ENCODE data around the gene MFAP3.

Gene MFAP3

DNA sequence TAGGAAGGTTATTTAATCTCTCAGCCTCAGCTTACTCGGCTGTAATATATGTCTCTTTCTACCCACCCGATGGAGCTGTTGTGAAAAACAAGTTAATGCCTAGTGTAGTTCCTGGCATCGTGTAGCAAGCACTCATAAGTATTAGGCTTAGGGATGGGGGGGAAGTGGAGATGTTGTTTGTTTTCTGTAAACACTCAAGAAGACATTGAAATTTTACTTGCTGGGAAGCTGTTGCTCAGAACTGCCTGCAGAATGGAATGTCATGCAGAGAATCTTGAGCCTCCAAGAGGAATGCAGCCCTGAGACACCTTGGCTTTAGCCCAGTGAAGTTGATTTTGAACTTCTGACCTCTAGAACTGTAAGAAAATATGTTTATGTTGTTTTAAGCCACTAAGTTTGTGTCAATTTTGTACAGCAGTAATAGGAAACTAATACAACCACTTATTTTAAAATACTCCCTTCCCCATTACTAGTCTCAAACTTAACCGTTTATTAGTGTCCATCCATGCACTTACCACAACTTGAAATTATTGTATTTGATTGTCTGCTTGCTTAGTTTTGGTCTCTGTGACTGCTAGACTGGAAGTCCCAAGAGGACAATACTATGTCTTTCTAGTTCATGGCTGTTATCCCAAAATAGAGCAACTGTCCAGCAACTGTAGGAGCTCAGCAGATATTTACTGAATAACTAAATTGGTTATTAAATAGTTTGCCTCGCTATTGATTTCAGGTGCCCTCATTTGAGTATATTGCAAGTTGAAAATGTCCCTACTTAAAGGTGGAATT lies 53.8 kb downstream of the MFAP3 start:
- no peaks in the 10 kb centered on the region for H3K4me1 Mint-ChIP-seq
- no peaks in the 10 kb centered on the region for H3K36me3 Mint-ChIP-seq (ENCODE audit: low read depth)
- no peak for ATAC-seq
- peaks cover 8% of the 10 kb centered on the region for H3K27me3 Mint-ChIP-seq
- no peak overlapping the region for H3K4me3 Mint-ChIP-seq
- DNase-seq = no peak
- no peak overlapping the region for H3K27ac Mint-ChIP-seq
- H3K9me3 Mint-ChIP-seq = no peaks in the 10 kb centered on the region

DNA sequence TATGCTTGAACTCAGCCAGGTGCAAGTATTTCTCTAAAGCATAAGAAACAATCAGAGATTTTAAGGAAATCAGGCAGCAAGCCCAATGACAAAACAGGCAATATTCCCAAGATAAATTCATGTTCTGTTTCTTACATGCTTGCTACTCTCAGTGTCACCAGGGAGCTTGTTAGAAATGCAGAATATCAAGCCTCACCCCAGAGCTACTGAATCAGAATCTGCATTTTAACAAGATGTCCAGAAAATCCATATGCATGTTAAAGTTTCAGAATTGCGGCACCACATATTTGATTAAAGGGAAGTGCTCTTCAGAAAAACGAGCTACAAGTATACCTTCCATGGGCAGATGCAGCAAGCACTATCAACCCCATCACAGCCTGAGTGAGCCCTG lies 54.4 kb downstream of the MFAP3 start:
- peaks cover 4% of the 10 kb centered on the region for H3K27me3 Mint-ChIP-seq
- no peaks in the 10 kb centered on the region for H3K4me1 Mint-ChIP-seq
- no peaks in the 10 kb centered on the region for H3K36me3 Mint-ChIP-seq (ENCODE audit: low read depth)
- DNase-seq (no peak), ATAC-seq (no peak)
- no peaks in the 10 kb centered on the region for H3K9me3 Mint-ChIP-seq
- H3K27ac Mint-ChIP-seq = no peak overlapping the region
- no peak overlapping the region for H3K4me3 Mint-ChIP-seq

DNA sequence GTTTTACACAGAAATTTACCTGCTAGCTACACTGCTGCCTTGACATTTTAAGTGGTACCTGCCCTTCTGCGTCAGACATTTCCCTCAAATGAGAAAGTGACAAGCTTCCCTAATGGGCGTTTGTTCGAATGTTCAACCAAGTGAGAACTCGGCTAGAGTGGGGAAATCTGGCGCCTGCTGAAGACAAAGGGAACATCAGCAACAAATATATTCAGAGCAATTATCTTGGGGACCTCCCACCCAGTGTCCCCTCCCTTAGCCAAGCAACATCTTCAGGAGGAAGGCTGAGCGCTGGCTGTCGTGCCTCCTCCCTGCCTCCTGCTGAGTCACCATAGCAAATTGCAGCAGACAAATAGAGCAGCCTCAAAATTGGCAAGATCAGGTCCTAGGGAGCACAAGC lies 57.1 kb downstream of the MFAP3 start:
- Mint-ChIP-seq H3K27ac (no peak overlapping the region), H3K27me3 (peaks cover 2% of the 10 kb centered on the region), H3K4me1 (no peaks in the 10 kb centered on the region), H3K36me3 (ENCODE audit: low read depth) (no peaks in the 10 kb centered on the region), H3K9me3 (no peaks in the 10 kb centered on the region), H3K4me3 (no peak overlapping the region)
- ATAC-seq (no peak), DNase-seq (no peak)

DNA sequence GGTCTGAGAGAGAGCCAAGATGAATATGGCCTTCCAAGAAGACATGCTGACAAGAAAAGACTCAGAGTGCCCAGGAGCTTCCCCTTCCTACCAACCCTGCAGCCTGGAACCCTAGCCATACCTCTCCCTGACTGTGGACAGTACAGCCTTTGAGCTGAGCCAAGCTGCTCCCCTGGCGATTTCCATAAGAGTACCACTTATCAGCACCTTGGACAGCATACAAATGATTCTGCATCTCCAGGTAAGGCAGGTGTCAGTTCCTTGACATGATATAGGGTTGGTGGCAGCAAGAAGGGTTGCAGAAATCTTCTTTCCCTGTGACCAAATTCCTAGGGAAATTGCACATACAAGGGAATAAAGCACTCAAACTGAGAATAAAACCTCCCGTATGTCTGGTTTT lies 58.3 kb downstream of the MFAP3 start:
- ATAC-seq = no peak
- Mint-ChIP-seq H3K36me3 (ENCODE audit: low read depth) (peaks cover 2% of the 10 kb centered on the region), H3K27ac (no peak overlapping the region), H3K27me3 (peaks cover 2% of the 10 kb centered on the region), H3K9me3 (no peaks in the 10 kb centered on the region), H3K4me1 (no peaks in the 10 kb centered on the region), H3K4me3 (no peak overlapping the region)
- no peak for DNase-seq

DNA sequence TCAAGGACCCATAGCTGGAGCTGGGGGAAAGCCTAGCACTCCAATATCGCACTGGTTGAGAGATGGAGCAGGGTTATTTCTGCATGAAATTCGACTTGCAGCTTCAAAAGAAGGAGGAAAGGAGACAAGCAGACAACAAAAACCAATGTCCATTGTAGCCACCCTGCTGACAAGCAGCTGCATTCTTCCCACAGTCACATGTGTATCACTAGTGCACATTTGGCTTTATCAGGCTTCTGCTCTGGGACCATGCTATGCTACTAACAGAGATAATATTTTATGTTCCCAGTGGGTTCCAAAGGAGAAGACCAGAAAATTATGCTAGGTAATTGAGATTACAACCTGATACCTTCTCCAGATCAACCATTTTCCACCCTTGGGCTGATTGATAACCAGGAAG lies 59.7 kb downstream of the MFAP3 start:
- no peak overlapping the region for H3K4me3 Mint-ChIP-seq
- ATAC-seq (no peak), DNase-seq (no peak)
- H3K27me3 Mint-ChIP-seq = peaks cover 4% of the 10 kb centered on the region
- no peaks in the 10 kb centered on the region for H3K9me3 Mint-ChIP-seq
- peaks cover 2% of the 10 kb centered on the region for H3K36me3 Mint-ChIP-seq (ENCODE audit: low read depth)
- H3K4me1 Mint-ChIP-seq = no peaks in the 10 kb centered on the region
- no peak overlapping the region for H3K27ac Mint-ChIP-seq

DNA sequence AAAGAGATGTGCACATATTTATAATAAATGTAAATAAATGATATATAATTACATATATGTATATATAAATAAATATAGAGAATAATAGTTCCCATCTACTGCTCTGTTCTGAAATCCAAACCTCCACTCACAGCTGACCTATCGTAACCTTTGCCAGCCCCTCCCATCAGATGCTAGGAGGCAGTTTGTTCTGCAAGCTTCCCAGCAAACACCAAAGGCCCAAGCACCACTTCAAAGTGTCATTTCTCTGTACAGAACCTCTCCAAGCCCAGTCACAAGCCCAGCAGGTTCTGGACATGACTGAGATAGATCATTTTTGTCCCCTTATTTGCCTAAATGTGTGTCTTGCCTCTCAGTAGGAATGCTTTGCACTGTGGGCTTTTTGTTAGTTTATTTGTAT lies 62.4 kb downstream of the MFAP3 start:
- Mint-ChIP-seq H3K4me3 (no peak overlapping the region), H3K36me3 (ENCODE audit: low read depth) (peaks cover 2% of the 10 kb centered on the region), H3K27me3 (peaks cover 1% of the 10 kb centered on the region), H3K27ac (no peak overlapping the region), H3K9me3 (no peaks in the 10 kb centered on the region), H3K4me1 (no peaks in the 10 kb centered on the region)
- ATAC-seq (no peak), DNase-seq (no peak)

DNA sequence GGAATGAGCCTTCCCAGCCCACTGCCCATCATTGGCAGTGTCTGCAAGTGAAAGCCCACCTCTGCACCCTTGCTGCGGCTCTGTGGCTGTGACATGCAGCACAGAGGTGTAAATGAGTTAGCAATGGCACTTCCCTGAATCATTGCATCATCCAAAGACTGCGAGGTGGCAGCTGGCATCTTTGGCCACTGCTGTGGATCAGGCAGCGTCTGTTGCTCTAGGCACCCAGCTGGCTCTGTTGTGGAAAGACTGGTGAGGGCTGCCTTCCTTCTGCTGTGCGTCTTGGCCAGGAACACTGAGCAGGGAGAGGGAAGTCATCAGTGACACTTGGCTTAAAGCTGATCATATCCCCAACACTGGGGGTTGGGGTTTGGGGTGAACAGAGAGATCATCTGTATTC lies 64.5 kb downstream of the MFAP3 start:
- ATAC-seq (no peak), DNase-seq (no peak)
- Mint-ChIP-seq H3K27me3 (peaks cover 1% of the 10 kb centered on the region), H3K4me1 (no peaks in the 10 kb centered on the region), H3K4me3 (no peak overlapping the region), H3K27ac (no peak overlapping the region), H3K36me3 (ENCODE audit: low read depth) (peaks cover 2% of the 10 kb centered on the region), H3K9me3 (no peaks in the 10 kb centered on the region)

Measured in activated naive CD8-positive, alpha-beta T cell treated with anti-CD3 and anti-CD28 coated beads, Interleukin-2, amount 50 U/mL, for 24 hours (primary cell).